Mucosa of descending colon (tissue), 3 donors: ENCODE measurements around the gene GRK3. TPM values are rescaled to one million over a fixed set of nuclear protein-coding genes. Genes with fewer than 3 reads are reported as not detected.
A peak's percentile ranks its signal among the peaks of the same experiment; 100 is the strongest.
"Not testable (repeated sequence)": the region's sequence is repeated elsewhere in the genome, so short reads cannot be mapped to it uniquely, and the experiment has no call there.

Experiments used
- ATAC-seq: fragments of 200-7000 bp; cut with Tn5 transposase; one replicate; pipeline ENCODE4 v1.9.1; 2020; ENCODE audit warnings: mild to moderate bottlenecking, moderate library complexity
- DNase-seq, 3 donors: peaks; one replicate each; pipeline ENCODE4 v3.0.0-alpha.2; 2020
- H3K36me3 ChIP-seq: fragments of 200-600 bp; one replicate; pipeline ENCODE4 v1.8.0; 2021; ENCODE audit warnings: low read depth, mild to moderate bottlenecking
- H3K4me1 ChIP-seq: fragments of 200-600 bp; one replicate; pipeline ENCODE4 v1.8.0; 2021; ENCODE audit warnings: low read depth, mild to moderate bottlenecking
- H3K4me3 ChIP-seq: fragments of 200-600 bp; one replicate; pipeline ENCODE4 v1.8.0; 2021; ENCODE audit warnings: mild to moderate bottlenecking
- H3K9me3 ChIP-seq: fragments of 200-600 bp; one replicate; pipeline ENCODE4 v1.8.0; 2021; ENCODE audit warnings: mild to moderate bottlenecking
- intact Hi-C, 2 donors: fragments of 100-400 bp; cut with DNase I in 1 of 2; cut with micrococcal nuclease in 1 of 2; formaldehyde crosslinking; loops; one replicate each; pipeline versions ENCODE4 v1.11.0 to v1.11.1; 2022; cut with DNase I, micrococcal nuclease
- total RNA-seq, 3 donors: library from RNA; stranded (reverse); fragmentation: NEBNext Ultra II Directional in 2 of 3; extraction: Animal tissue kit (Norgen Biotek cat#: 25700) in 2 of 3; gene quantifications; one replicate each; pipeline versions ENCODE4 v1.2.1 to v1.2.4, GENCODE V29; 2021 to 2023
- TF ChIP-seq, protein P1 (sequence below): fragments of 200-600 bp; IDR thresholded peaks from one replicate; pipeline ENCODE4 v1.8.0; 2022; ENCODE audit warnings: antibody characterized with exemption, mild to moderate bottlenecking
- donor health status: DM: no; HTN: no; CAD: no; lungs with moderate emphysema.
- donor health status: DM: no; HTN: no; CAD: no.
- donor health status: DM: no; HTN: yes; CAD: no.

Gene GRK3
- total RNA-seq, 3 donors from 2014 or later, result 2.1 to 16.1 (median 3.2) TPM

GRCh38 chr22:25623310-25623734, 58.8 kb downstream of the GRK3 start:
- TF ChIP-seq, protein P1, sequence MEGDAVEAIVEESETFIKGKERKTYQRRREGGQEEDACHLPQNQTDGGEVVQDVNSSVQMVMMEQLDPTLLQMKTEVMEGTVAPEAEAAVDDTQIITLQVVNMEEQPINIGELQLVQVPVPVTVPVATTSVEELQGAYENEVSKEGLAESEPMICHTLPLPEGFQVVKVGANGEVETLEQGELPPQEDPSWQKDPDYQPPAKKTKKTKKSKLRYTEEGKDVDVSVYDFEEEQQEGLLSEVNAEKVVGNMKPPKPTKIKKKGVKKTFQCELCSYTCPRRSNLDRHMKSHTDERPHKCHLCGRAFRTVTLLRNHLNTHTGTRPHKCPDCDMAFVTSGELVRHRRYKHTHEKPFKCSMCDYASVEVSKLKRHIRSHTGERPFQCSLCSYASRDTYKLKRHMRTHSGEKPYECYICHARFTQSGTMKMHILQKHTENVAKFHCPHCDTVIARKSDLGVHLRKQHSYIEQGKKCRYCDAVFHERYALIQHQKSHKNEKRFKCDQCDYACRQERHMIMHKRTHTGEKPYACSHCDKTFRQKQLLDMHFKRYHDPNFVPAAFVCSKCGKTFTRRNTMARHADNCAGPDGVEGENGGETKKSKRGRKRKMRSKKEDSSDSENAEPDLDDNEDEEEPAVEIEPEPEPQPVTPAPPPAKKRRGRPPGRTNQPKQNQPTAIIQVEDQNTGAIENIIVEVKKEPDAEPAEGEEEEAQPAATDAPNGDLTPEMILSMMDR, result no peak
- ATAC-seq, result no peak
- H3K9me3 ChIP-seq, result no peaks in the 10 kb centered on the region
- H3K4me1 ChIP-seq, result no peaks in the 10 kb centered on the region
- no peak for DNase-seq
- intact Hi-C loops, result no loop called here
- no peaks in the 10 kb centered on the region for H3K36me3 ChIP-seq
- H3K4me3 ChIP-seq, result no peak overlapping the region

- DNase-seq, result no peak
- ATAC-seq, result no peak
- no peak overlapping the region for H3K4me3 ChIP-seq
- TF ChIP-seq, protein P1, result no peak
- no peaks in the 10 kb centered on the region for H3K4me1 ChIP-seq
- intact Hi-C loops, result no loop called here
- H3K36me3 ChIP-seq, result no peaks in the 10 kb centered on the region
- H3K9me3 ChIP-seq, result no peaks in the 10 kb centered on the region
These were observed 59.4 kb downstream of the GRK3 start for GRCh38 chr22:25623851-25624250.

DNA sequence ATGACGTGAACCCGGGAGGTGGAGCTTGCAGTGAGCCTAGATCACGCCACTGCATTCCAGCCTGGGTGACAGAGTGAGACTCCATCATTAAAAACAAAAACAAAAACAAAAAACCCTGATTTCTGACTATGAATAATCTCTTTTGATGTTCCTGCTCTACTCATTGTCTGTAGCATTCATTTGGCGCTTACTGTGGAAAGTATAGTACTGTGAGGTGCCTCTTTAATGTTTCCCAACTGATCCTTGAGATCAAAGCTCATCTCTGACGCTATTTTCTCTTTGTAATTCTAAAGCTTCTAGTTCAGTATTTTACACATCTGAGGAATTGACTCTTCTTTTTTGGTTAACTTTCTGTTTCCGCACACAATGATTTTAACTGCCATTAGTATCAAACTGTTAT, 60.0 kb downstream of the GRK3 start:
- TF ChIP-seq, protein P1, result no peak
- ATAC-seq, result no peak
- H3K9me3 ChIP-seq, result no peaks in the 10 kb centered on the region
- H3K4me1 ChIP-seq, result no peaks in the 10 kb centered on the region
- H3K36me3 ChIP-seq, result no peaks in the 10 kb centered on the region
- DNase-seq, result no peak
- no peak overlapping the region for H3K4me3 ChIP-seq
- intact Hi-C loops, result no loop called here

DNA sequence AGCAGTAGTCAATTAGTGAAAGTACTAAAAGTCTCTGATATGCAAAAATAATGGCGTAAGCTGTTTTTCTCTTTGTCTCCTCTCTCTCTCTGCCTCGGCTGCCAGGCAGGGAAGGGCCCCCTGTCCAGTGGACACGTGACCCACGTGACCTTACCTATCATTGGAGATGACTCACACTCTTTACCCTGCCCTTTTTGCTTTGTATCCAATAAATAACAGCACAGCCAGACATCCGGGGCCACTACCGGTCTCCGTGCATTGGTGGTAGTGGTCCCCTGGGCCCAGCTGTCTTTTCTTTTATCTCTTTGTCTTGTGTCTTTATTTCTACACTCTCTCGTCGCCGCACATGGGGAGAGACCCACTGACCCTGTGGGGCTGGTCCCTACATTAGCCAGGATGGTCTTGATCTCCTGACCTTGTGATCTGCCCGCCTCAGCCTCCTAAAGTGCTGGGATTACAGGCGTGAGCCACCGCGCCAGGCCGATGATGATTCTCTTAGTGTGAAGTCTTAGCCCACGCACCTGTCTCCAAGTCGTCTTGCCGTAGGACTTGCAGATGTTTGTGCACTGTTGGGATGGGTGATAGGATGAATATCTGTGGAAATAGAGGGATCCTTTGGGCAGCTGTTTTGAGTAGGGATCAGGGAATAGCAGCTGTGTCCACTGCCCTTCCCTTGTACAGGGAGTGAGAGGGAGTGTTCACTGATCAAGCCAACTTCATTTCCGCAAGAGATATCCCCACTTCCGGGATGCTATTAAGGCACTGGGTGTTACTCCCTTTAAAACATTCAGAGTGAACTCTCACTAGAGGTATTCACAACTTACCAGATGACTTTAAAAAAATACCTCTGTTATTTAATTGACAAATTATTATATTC, 61.5 kb downstream of the GRK3 start:
- H3K4me1 ChIP-seq, intact Hi-C loops, DNase-seq: not testable (repeated sequence)

DNA sequence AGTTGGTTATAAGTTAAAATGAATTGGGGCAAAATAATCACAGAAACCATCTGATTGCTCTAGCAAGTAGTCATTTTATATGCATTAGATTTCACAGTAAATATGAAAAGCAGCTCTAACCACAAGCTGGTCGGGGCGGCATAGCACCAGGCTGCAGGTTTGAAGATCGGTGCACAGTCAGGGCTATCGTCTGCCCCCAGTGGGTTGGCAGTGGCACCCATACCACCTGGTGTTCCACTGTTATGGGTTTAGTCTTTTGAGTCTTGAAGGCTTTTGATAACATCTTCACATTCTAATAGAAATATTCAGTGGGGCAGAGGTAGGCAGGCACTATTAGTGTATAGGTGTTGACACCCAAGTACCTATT, 62.1 kb downstream of the GRK3 start:
- H3K9me3 ChIP-seq, result no peaks in the 10 kb centered on the region
- intact Hi-C loops, result no loop called here
- H3K4me3 ChIP-seq, result no peak overlapping the region
- H3K4me1 ChIP-seq, result no peaks in the 10 kb centered on the region
- no peak for DNase-seq
- H3K36me3 ChIP-seq, result no peaks in the 10 kb centered on the region
- TF ChIP-seq, protein P1, result no peak
- no peak for ATAC-seq

More for the DNA sequence above, 61.5 kb downstream of the GRK3 start:
- H3K4me3 ChIP-seq, H3K36me3 ChIP-seq, H3K9me3 ChIP-seq, ATAC-seq: not testable (repeated sequence)

- ATAC-seq, result peak; percentile 25
- Histone ChIP-seq H3K4me3 (no peak overlapping the region), H3K9me3 (no peaks in the 10 kb centered on the region), H3K4me1 (no peaks in the 10 kb centered on the region), H3K36me3 (no peaks in the 10 kb centered on the region)
- TF ChIP-seq, protein P1, result no peak
- no peak for DNase-seq
- intact Hi-C loops, result no loop called here
These were observed 62.9 kb downstream of the GRK3 start for GRCh38 chr22:25627271-25627852.
